HL-60 (cell line): ENCODE data around the gene HAT1.

Experiments
- GABPA ChIP-seq: IDR thresholded peaks from 2 replicates; pipeline ENCODE4 v1.6.1; 2012; ENCODE audit warnings: low read depth
- POLR2AphosphoS5 ChIP-seq: IDR thresholded peaks from 2 replicates; pipeline ENCODE4 v1.6.1; 2012; ENCODE audit warnings: low read depth
- REST ChIP-seq: IDR thresholded peaks from 2 replicates; pipeline ENCODE4 v1.6.1; 2012; ENCODE audit warnings: low read depth; ENCODE audit not compliant: insufficient replicate concordance
- SPI1 ChIP-seq: IDR thresholded peaks from 2 replicates; pipeline ENCODE4 v1.6.1; 2012; ENCODE audit warnings: low read depth, mild to moderate bottlenecking, borderline replicate concordance
- TF ChIP-seq, protein P1 (sequence below): IDR thresholded peaks from one replicate; pipeline ENCODE4 v1.5.1; 2011; ENCODE audit warnings: low read length, control low read depth, inconsistent platforms; ENCODE audit not compliant: insufficient read depth

DNA sequence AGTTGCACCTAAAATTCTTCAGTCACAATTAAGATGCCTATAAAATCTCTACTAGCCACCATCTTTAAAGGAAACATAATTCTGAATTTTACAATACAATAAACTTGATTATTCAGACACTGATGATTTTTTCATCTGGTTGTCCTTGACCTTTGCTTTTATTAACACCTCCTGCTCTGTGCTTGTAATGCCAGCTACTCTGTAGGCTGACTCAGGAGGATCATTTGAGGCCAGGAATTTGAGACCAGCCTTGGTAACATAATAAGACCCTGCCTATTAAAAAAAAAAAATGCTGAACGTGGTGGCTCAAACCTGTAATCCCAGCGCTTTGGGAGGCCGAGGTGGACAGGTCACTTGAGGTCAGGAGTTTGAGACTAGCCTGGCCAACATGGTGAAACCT is 38.3 kb downstream of the HAT1 start:
- TF ChIP-seq, protein P1, sequence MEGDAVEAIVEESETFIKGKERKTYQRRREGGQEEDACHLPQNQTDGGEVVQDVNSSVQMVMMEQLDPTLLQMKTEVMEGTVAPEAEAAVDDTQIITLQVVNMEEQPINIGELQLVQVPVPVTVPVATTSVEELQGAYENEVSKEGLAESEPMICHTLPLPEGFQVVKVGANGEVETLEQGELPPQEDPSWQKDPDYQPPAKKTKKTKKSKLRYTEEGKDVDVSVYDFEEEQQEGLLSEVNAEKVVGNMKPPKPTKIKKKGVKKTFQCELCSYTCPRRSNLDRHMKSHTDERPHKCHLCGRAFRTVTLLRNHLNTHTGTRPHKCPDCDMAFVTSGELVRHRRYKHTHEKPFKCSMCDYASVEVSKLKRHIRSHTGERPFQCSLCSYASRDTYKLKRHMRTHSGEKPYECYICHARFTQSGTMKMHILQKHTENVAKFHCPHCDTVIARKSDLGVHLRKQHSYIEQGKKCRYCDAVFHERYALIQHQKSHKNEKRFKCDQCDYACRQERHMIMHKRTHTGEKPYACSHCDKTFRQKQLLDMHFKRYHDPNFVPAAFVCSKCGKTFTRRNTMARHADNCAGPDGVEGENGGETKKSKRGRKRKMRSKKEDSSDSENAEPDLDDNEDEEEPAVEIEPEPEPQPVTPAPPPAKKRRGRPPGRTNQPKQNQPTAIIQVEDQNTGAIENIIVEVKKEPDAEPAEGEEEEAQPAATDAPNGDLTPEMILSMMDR = no peak
- TF ChIP-seq GABPA (no peak), POLR2AphosphoS5 (no peak), REST (no peak), SPI1 (no peak)
